Measurements from ENCODE around the gene SIDT1.

The SIDT1 gene

GRCh38 chr3:113658107-113658506, 125.8 kb downstream of the SIDT1 start:
- Histone ChIP-seq H3K4me2 (no peak overlapping the region), H4K20me1 (ENCODE audit: insufficient read depth) (no peaks in the 10 kb centered on the region), H2AFZ (ENCODE audit: low read depth) (no peak overlapping the region), H3K9ac (no peak overlapping the region), H3K79me2 (ENCODE audit: insufficient read depth, low read depth) (no peaks in the 10 kb centered on the region), H3K4me3 (IDR thresholded peaks at IDR 0.05; ENCODE audit: insufficient read depth, low read depth, low read length) (no peak overlapping the region), H3K27me3 (ENCODE audit: insufficient read depth, low read depth) (no peaks in the 10 kb centered on the region), H3K36me3 (ENCODE audit: insufficient read depth) (no peaks in the 10 kb centered on the region), H3K4me1 (ENCODE audit: low read depth, poor library complexity, severe bottlenecking) (no peaks in the 10 kb centered on the region), H3K27ac (no peak overlapping the region)
- no peak for TF ChIP-seq CTCF (conservative IDR thresholded peaks at IDR 0.05; ENCODE audit: low read depth, low read length)

GRCh38 chr3:113659101-113659541, 126.8 kb downstream of the SIDT1 start:
- Histone ChIP-seq H4K20me1 (ENCODE audit: insufficient read depth) (no peaks in the 10 kb centered on the region), H3K4me1 (ENCODE audit: low read depth, poor library complexity, severe bottlenecking) (no peaks in the 10 kb centered on the region), H3K4me3 (IDR thresholded peaks at IDR 0.05; ENCODE audit: insufficient read depth, low read depth, low read length) (no peak overlapping the region), H3K27ac (no peak overlapping the region), H3K79me2 (ENCODE audit: insufficient read depth, low read depth) (no peaks in the 10 kb centered on the region), H3K36me3 (ENCODE audit: insufficient read depth) (no peaks in the 10 kb centered on the region), H3K27me3 (ENCODE audit: insufficient read depth, low read depth) (no peaks in the 10 kb centered on the region), H3K9ac (no peak overlapping the region), H3K4me2 (no peak overlapping the region), H2AFZ (ENCODE audit: low read depth) (no peak overlapping the region)
- TF ChIP-seq CTCF (conservative IDR thresholded peaks at IDR 0.05; ENCODE audit: low read depth, low read length): no peak

- no peak for TF ChIP-seq CTCF (conservative IDR thresholded peaks at IDR 0.05; ENCODE audit: low read depth, low read length)
- Histone ChIP-seq H3K79me2 (ENCODE audit: insufficient read depth, low read depth) (no peaks in the 10 kb centered on the region), H3K4me1 (ENCODE audit: low read depth, poor library complexity, severe bottlenecking) (no peaks in the 10 kb centered on the region), H3K4me2 (no peak overlapping the region), H3K36me3 (ENCODE audit: insufficient read depth) (no peaks in the 10 kb centered on the region), H3K27me3 (ENCODE audit: insufficient read depth, low read depth) (no peaks in the 10 kb centered on the region), H3K9ac (no peak overlapping the region), H3K4me3 (IDR thresholded peaks at IDR 0.05; ENCODE audit: insufficient read depth, low read depth, low read length) (no peak overlapping the region), H4K20me1 (ENCODE audit: insufficient read depth) (no peaks in the 10 kb centered on the region), H2AFZ (ENCODE audit: low read depth) (no peak overlapping the region), H3K27ac (no peak overlapping the region)
Observed at GRCh38 chr3:113659996-113660395, 127.6 kb downstream of the SIDT1 start.

- Histone ChIP-seq H4K20me1 (ENCODE audit: insufficient read depth) (no peaks in the 10 kb centered on the region), H3K36me3 (ENCODE audit: insufficient read depth) (no peaks in the 10 kb centered on the region), H3K4me2 (no peak overlapping the region), H3K4me3 (IDR thresholded peaks at IDR 0.05; ENCODE audit: insufficient read depth, low read depth, low read length) (no peak overlapping the region), H3K27me3 (ENCODE audit: insufficient read depth, low read depth) (no peaks in the 10 kb centered on the region), H3K9ac (no peak overlapping the region), H3K27ac (no peak overlapping the region), H2AFZ (ENCODE audit: low read depth) (no peak overlapping the region), H3K4me1 (ENCODE audit: low read depth, poor library complexity, severe bottlenecking) (no peaks in the 10 kb centered on the region), H3K79me2 (ENCODE audit: insufficient read depth, low read depth) (no peaks in the 10 kb centered on the region)
- no peak for TF ChIP-seq CTCF (conservative IDR thresholded peaks at IDR 0.05; ENCODE audit: low read depth, low read length)
Observed at GRCh38 chr3:113660458-113660857, 128.1 kb downstream of the SIDT1 start.
